Endodermal cell (in vitro differentiated cells): ENCODE measurements around the gene COX6A2. TPM values are rescaled to one million over a fixed set of nuclear protein-coding genes. Genes with fewer than 3 reads are reported as not detected.

Experiments
- DNase-seq: peaks from one replicate; pipeline ENCODE4 v3.0.0-alpha.2; 2017
- H3K27ac ChIP-seq: 2 replicates; pipeline ENCODE4 v1.5.1; 2013; ENCODE audit warnings: mild to moderate bottlenecking, low read depth, low read length, moderate library complexity
- H3K27me3 ChIP-seq: 2 replicates; pipeline ENCODE4 v1.6.1; 2013; ENCODE audit warnings: mild to moderate bottlenecking, low read length, moderate library complexity; ENCODE audit not compliant: insufficient read depth, control insufficient read depth, poor library complexity, severe bottlenecking
- H3K36me3 ChIP-seq: 2 replicates; pipeline ENCODE4 v1.7.0; 2013; ENCODE audit warnings: mild to moderate bottlenecking, low read length, moderate library complexity; ENCODE audit not compliant: control insufficient read depth, insufficient read depth
- H3K4me1 ChIP-seq: one replicate; pipeline ENCODE4 v1.7.0; 2013; ENCODE audit warnings: low read length; ENCODE audit not compliant: control insufficient read depth, insufficient read depth
- H3K4me3 ChIP-seq: 2 replicates; pipeline ENCODE4 v1.5.1; 2013; ENCODE audit warnings: mild to moderate bottlenecking, low read length, moderate library complexity
- H3K9ac ChIP-seq: 2 replicates; pipeline ENCODE4 v1.6.1; 2013; ENCODE audit warnings: mild to moderate bottlenecking, low read length, moderate library complexity; ENCODE audit not compliant: poor library complexity, severe bottlenecking; ENCODE audit errors: extremely low read depth
- H3K9me3 ChIP-seq: 2 replicates; pipeline ENCODE4 v1.6.1; 2013; ENCODE audit warnings: mild to moderate bottlenecking, low read length, moderate library complexity; ENCODE audit not compliant: control insufficient read depth
- H3K27ac Mint-ChIP-seq: 2 replicates; pipeline ENCODE4 v1.8.0; 2020; ENCODE audit warnings: mixed read lengths
- H3K27me3 Mint-ChIP-seq: 2 replicates; pipeline ENCODE4 v1.8.0; 2021; ENCODE audit warnings: mild to moderate bottlenecking, mixed read lengths; ENCODE audit not compliant: insufficient read depth
- H3K36me3 Mint-ChIP-seq: 2 replicates; pipeline ENCODE4 v1.8.0; 2020; ENCODE audit warnings: low read depth, mixed read lengths
- H3K4me1 Mint-ChIP-seq: 2 replicates; pipeline ENCODE4 v1.8.0; 2020; ENCODE audit warnings: mixed read lengths
- H3K4me3 Mint-ChIP-seq: 2 replicates; pipeline ENCODE4 v1.8.0; 2020; ENCODE audit warnings: mild to moderate bottlenecking, moderate library complexity, mixed read lengths
- H3K9me3 Mint-ChIP-seq: 2 replicates; pipeline ENCODE4 v1.8.0; 2020; ENCODE audit warnings: mild to moderate bottlenecking, mixed read lengths
- CTCF ChIP-seq: fragments of 200-600 bp; sonication (generic); conservative IDR thresholded peaks from 2 replicates; pipeline ENCODE4 v1.5.0; 2021; ENCODE audit warnings: antibody characterized with exemption, mild to moderate bottlenecking
- WGBS, 2 experiments: methylation state at CpG; one replicate each; pipeline versions ENCODE4 v1.1.5 to v1.1.7; 2013; ENCODE audit warnings: missing lambda C conversion rate in 2 of 2, mixed read lengths in 1 of 2; ENCODE audit not compliant: insufficient coverage in 1 of 2, insufficient read length in 1 of 2; 5-methylcytosine and 5-hydroxymethylcytosine counted together
- total RNA-seq, 2 donors: library from RNA; stranded (reverse); fragmentation: NEBNext Ultra II Directional in 1 of 2; extraction: Animal tissue kit (Norgen Biotek cat#: 25700) in 1 of 2; gene quantifications; 2 replicates in 1 of 2; 3 replicates in 1 of 2; pipeline ENCODE4 v1.2.1, GENCODE V29; 2021

COX6A2 gene
- total RNA-seq, 2 donors from 2014 or later, result not detected

DNA sequence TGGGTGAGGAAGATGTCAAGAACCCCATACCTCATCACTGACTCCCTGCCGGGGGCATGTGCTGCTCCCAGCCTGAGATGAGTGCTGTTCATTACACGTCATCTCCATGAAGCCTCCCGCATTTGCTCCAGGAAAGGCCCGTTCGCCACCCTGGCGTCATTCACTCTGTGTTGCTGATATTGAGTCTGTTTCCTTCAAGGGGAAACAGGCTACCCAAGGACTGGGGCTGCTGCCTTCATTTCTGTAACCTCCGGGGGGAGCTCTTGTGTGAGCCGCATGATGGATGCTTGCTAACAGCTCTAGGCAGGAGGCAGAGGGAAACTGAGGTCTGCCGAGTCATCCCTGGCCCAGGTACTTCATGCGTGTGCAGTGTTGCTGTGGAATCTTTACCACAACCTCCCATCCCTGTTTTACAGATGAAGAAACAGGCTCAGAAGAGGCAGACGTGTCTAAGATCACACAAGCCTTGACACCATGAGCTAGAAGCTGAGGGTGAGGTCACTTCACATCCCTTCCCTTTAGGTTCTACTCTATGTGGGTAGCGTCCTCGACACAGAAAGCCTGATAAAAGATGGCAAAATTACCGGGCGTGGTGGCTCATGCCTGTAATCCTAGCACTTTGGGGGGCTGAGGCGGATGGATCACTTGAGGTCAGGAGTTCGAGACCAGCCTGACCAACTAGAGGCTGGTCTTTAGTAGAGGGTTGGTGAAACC, 27.6 kb upstream of the COX6A2 start:
- H3K36me3 Mint-ChIP-seq, result peaks cover 3% of the 10 kb centered on the region
- no peaks in the 10 kb centered on the region for H3K9me3 Mint-ChIP-seq
- peak; percentile 77 for DNase-seq
- no peak overlapping the region for H3K27ac ChIP-seq
- TF ChIP-seq CTCF, result peak; percentile 76
- H3K27me3 ChIP-seq, result no peaks in the 10 kb centered on the region
- H3K4me1 Mint-ChIP-seq, result peaks cover 27% of the 10 kb centered on the region
- peaks cover 11% of the 10 kb centered on the region for H3K4me1 ChIP-seq
- no peaks in the 10 kb centered on the region for H3K9me3 ChIP-seq
- no peaks in the 10 kb centered on the region for H3K27me3 Mint-ChIP-seq
- H3K27ac Mint-ChIP-seq, result no peak overlapping the region
- no peak overlapping the region for H3K4me3 ChIP-seq
- H3K36me3 ChIP-seq, result peaks cover 19% of the 10 kb centered on the region
- no peak overlapping the region for H3K9ac ChIP-seq
- H3K4me3 Mint-ChIP-seq, result no peak overlapping the region
- WGBS, 2 experiments, result 90 to 94% methylated on average over 12 to 17 of the region's 17 CpGs

DNA sequence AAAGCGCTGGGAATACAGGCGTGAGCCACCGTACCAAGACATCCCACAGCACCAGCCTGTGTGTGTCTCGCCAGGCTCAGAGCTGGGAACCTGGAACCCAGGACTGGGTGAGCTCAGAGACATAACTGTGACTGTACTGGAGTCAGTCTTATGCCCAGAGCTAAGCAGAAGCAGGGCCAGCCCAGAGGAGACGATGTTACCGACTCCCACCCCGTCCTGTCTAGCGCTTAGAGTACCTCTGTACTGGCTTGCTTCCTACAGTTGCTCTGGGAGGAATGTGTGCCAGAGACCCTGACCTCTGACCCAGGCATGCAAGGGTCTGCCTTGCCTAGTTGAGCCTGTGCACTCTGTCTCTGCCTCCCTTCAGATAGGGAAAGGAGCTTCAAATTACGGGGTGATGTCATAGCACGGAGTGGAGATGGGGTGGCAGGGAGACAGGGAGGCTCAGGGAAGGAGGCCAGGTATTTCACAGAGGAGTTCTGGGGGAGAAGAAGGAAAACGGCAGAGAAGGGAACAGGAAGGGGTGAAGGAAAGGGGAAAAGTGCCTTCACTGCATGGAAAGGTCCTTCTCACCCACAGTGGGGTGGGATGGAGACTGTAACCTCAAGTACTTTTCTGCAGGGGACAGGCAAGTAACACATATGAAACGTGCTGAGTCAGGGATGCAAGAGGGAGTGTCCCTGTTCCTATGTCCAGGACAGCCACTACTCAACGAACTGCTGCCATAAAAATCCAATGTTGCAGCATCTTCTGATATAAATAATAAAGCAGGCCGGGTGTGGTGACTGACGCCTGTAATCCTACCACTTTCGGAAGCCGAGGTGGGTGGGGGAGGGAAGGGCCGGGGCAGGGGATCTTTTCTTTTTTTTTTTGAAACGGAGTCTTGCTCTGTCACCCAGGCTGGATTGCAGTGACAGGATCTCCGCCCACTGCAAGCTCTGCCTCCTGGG, 25.4 kb upstream of the COX6A2 start:
- Histone ChIP-seq H3K9me3 (no peaks in the 10 kb centered on the region), H3K27me3 (no peaks in the 10 kb centered on the region), H3K4me3 (no peak overlapping the region), H3K4me1 (peaks cover 11% of the 10 kb centered on the region), H3K9ac (no peak overlapping the region), H3K27ac (no peak overlapping the region), H3K36me3 (peaks cover 19% of the 10 kb centered on the region)
- peaks cover 24% of the 10 kb centered on the region for H3K4me1 Mint-ChIP-seq
- H3K27ac Mint-ChIP-seq, result peak overlapping the region; percentile 39
- H3K27me3 Mint-ChIP-seq, result no peaks in the 10 kb centered on the region
- H3K9me3 Mint-ChIP-seq, result no peaks in the 10 kb centered on the region
- 59 to 64% methylated on average over 8 to 20 of the region's 20 CpGs for WGBS, 2 experiments
- peak; percentile 68 for DNase-seq
- no peak for TF ChIP-seq CTCF
- peak overlapping the region; percentile 2 for H3K4me3 Mint-ChIP-seq
- peaks cover 3% of the 10 kb centered on the region for H3K36me3 Mint-ChIP-seq

DNA sequence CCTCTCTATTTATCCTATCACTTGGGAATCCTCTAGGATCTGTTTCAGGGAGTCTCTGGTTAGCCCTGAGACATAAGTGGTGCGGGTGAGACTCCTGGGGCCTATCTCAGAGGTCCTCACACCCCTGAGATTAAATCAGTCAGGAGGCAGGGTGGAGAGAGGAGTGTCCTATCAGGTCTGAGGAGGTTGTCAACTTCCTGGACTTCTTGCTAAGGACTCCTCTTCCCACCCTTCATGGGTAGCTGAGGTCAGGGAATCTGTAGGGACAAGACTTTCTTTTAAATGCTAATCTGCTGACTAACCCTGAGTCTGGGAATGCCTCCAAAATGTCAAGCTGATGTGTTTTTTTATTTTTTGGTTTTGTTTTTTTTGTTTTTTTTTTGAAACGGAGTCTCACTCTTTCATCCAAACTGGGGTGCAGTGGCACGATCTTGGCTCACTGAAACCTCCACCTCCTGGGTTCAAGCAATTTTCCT, 24.5 kb upstream of the COX6A2 start:
- no peak overlapping the region for H3K9ac ChIP-seq
- H3K9me3 Mint-ChIP-seq, result no peaks in the 10 kb centered on the region
- no peaks in the 10 kb centered on the region for H3K9me3 ChIP-seq
- H3K36me3 Mint-ChIP-seq, result peaks cover 3% of the 10 kb centered on the region
- peak overlapping the region; percentile 48 for H3K27ac Mint-ChIP-seq
- no peak overlapping the region for H3K4me3 Mint-ChIP-seq
- H3K27me3 Mint-ChIP-seq, result no peaks in the 10 kb centered on the region
- H3K4me3 ChIP-seq, result no peak overlapping the region
- H3K4me1 Mint-ChIP-seq, result peaks cover 24% of the 10 kb centered on the region
- whole genome bisulfite sequencing, 2 experiments, result 73% methylated on average over 3 of the region's 3 CpGs; no CpG with 5 or more reads in 1 of the 2 experiments
- peaks cover 11% of the 10 kb centered on the region for H3K4me1 ChIP-seq
- DNase-seq, result peak; percentile 64
- no peak for TF ChIP-seq CTCF
- no peak overlapping the region for H3K27ac ChIP-seq
- H3K36me3 ChIP-seq, result peaks cover 19% of the 10 kb centered on the region
- no peaks in the 10 kb centered on the region for H3K27me3 ChIP-seq
